Panc1 (cell line): Measurements from ENCODE around the gene CERS1.

Experiments used
- CTCF ChIP-seq: fragments of 450-650 bp; IDR thresholded peaks from 2 replicates; pipeline ENCODE4 v1.5.1; 2017; ENCODE audit warnings: mild to moderate bottlenecking
- POLR2AphosphoS5 ChIP-seq: IDR thresholded peaks from 2 replicates; pipeline ENCODE4 v1.6.1; 2012; ENCODE audit warnings: mild to moderate bottlenecking, low read depth, low read length, moderate library complexity
- SIN3A ChIP-seq: IDR thresholded peaks from 2 replicates; pipeline ENCODE4 v1.6.1; 2012; ENCODE audit warnings: low read depth, mild to moderate bottlenecking, low read length, moderate library complexity, borderline replicate concordance; ENCODE audit not compliant: insufficient read depth
- TCF7L2 ChIP-seq: IDR thresholded peaks from 2 replicates; pipeline ENCODE4 v1.6.1; 2011; ENCODE audit warnings: mild to moderate bottlenecking, low read depth, low read length, inconsistent platforms
- TF ChIP-seq, protein P1 (sequence below), 2 experiments: IDR thresholded peaks; 2 replicates each; pipeline ENCODE4 v1.6.1; 2011 to 2012; ENCODE audit warnings: low read depth in 2 of 2, control low read depth in 1 of 2, low read length in 1 of 2, mild to moderate bottlenecking in 1 of 2, moderate library complexity in 1 of 2; ENCODE audit not compliant: insufficient read depth in 1 of 2

DNA sequence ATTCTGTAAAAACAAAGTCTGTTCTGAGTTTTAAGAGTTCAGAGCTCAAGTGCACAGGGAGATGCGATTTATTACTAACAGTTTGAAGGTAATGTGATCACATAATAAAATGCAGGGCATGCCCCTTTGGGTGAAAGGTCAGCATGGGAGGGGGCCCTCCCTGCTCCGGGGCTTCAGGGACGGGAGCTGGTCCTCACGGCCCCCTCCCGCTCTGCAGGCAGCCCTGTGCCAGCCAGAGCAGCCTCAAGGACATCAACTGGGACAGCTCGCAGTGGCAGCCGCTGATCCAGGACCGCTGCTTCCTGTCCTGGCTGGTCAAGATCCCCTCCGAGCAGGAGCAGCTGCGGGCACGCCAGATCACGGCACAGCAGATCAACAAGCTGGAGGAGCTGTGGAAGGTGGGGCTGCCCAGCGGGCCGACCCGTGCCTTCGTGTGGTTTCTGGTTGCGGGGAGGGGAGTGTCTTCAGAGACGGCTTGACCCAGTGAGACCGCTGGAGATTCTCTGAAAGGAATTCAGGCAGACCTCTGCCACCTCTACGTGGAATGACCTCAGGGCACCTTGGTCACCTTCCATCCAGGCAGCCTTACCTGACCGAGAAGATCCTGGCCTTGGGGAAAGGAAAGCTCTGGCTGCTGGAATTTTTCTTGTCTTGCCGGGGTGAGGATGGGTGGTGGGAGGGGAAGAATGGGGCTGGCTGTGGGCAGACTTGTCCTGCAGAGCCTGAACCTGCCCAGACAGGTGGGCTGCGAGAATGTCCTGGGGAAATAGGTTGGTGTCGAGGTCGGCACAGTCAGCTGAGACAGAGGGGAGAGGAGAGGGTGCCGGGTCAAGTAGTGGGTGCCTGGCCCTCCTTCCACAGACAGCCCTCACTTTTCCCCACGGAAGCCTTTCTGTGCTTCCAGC, 45.2 kb downstream of the CERS1 start:
- TF ChIP-seq CTCF (no peak), POLR2AphosphoS5 (no peak), TCF7L2 (no peak), SIN3A (no peak)
- TF ChIP-seq, protein P1, sequence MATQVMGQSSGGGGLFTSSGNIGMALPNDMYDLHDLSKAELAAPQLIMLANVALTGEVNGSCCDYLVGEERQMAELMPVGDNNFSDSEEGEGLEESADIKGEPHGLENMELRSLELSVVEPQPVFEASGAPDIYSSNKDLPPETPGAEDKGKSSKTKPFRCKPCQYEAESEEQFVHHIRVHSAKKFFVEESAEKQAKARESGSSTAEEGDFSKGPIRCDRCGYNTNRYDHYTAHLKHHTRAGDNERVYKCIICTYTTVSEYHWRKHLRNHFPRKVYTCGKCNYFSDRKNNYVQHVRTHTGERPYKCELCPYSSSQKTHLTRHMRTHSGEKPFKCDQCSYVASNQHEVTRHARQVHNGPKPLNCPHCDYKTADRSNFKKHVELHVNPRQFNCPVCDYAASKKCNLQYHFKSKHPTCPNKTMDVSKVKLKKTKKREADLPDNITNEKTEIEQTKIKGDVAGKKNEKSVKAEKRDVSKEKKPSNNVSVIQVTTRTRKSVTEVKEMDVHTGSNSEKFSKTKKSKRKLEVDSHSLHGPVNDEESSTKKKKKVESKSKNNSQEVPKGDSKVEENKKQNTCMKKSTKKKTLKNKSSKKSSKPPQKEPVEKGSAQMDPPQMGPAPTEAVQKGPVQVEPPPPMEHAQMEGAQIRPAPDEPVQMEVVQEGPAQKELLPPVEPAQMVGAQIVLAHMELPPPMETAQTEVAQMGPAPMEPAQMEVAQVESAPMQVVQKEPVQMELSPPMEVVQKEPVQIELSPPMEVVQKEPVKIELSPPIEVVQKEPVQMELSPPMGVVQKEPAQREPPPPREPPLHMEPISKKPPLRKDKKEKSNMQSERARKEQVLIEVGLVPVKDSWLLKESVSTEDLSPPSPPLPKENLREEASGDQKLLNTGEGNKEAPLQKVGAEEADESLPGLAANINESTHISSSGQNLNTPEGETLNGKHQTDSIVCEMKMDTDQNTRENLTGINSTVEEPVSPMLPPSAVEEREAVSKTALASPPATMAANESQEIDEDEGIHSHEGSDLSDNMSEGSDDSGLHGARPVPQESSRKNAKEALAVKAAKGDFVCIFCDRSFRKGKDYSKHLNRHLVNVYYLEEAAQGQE (IDR thresholded peaks at IDR 0.05; ENCODE audit: insufficient read depth in 1 of 2, low read depth in 2 of 2, low read length in 1 of 2) = no peak
